Skeletal muscle cell (primary cell): Measurements from ENCODE around the gene NMU.
"Not testable (repeated sequence)": the region's sequence is repeated elsewhere in the genome, so short reads cannot be mapped to it uniquely, and the experiment has no call there.

ENCODE experiments used
- DNase-seq: peaks from one replicate; pipeline ENCODE4 v3.0.0-alpha.2; 2010; ENCODE audit warnings: low read depth
- H3K4me3 ChIP-seq: 2 replicates; pipeline ENCODE4 v1.5.1; 2011; ENCODE audit warnings: low read depth, mild to moderate bottlenecking, control low read depth, low read length, moderate library complexity

NMU gene

GRCh38 chr4:55634417-55635128, 1.5 kb downstream of the NMU start:
- H3K4me3 ChIP-seq = no peak overlapping the region
- DNase-seq = no peak

- no peak for DNase-seq
- no peak overlapping the region for H3K4me3 ChIP-seq
Measured at GRCh38 chr4:55633903-55634302, 2.2 kb downstream of the NMU start.

GRCh38 chr4:55625835-55626234, 10.3 kb downstream of the NMU start:
- no peak overlapping the region for H3K4me3 ChIP-seq

GRCh38 chr4:55624063-55624462, 12.0 kb downstream of the NMU start:
- H3K4me3 ChIP-seq, DNase-seq: not testable (repeated sequence)

More at GRCh38 chr4:55625835-55626234, 10.3 kb downstream of the NMU start:
- DNase-seq = no peak

GRCh38 chr4:55618546-55619143, 17.5 kb downstream of the NMU start:
- H3K4me3 ChIP-seq = no peak overlapping the region
- no peak for DNase-seq

DNA sequence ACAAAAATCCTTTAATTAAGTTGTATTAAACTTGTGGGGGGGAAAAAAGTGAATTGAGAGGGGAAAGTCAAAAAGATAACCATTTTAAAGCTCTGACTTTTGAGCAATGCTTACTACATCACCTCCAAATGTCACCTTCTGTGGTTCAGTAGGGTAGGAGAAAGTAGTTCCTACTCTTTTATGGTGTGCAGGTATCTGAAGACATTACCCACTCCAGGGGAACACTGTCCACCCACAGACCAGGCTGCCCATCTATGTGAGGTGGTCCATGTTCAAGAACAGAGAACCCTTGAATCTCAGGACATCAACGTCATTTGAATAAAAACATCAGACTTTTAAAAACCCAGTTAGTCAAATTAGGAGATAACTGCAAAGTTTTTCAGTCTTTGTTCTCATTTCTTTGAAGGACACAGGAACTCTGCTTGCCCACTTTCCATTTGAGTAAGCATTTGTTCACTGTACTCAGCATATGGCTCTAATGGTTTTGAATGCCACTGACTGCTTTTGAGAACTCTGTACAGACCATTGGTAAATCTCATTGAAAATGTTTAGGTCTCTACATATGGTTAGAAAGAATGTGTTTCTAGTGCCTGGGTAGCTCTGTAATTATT, 18.4 kb downstream of the NMU start:
- no peak for DNase-seq
- no peak overlapping the region for H3K4me3 ChIP-seq

- DNase-seq = no peak
Measured at GRCh38 chr4:55615008-55615407, 21.1 kb downstream of the NMU start.

GRCh38 chr4:55613621-55614020, 22.5 kb downstream of the NMU start:
- no peak overlapping the region for H3K4me3 ChIP-seq
- no peak for DNase-seq

More at GRCh38 chr4:55615008-55615407, 21.1 kb downstream of the NMU start:
- H3K4me3 ChIP-seq = no peak overlapping the region

- DNase-seq = no peak
- H3K4me3 ChIP-seq = no peak overlapping the region
Measured at GRCh38 chr4:55612341-55612740, 23.8 kb downstream of the NMU start.

DNA sequence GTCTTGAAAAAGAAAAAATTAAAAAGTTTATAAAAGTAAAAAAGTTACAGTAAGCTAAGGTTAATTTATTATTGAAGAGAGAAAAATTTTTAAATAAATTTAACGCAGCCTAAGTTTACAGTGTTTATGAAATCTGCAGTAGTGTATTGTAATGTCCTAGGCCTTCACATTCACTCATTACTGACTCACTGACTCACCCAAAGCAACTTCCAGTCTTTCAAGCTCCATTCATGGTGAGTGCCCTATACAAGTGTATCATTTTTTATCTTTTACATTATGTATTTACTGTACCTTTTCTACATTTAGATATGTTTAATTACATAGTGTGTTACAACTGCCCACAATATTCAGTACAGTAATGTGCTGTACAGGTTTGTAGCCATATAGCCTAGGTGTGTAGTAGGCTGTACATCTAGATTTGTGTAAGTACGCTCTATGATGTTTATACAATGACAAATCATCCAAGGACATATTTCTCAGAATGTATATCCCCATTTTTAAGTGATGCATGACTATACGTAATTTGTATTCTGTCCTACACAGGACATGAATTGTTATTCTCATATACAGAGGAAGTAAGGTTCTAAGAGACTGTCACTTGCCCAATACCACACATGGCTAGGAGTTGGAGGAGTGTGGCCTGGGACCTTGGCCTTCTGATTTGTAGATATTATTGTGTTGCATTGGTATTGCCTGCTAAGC, 24.6 kb downstream of the NMU start:
- DNase-seq = no peak
- no peak overlapping the region for H3K4me3 ChIP-seq

DNA sequence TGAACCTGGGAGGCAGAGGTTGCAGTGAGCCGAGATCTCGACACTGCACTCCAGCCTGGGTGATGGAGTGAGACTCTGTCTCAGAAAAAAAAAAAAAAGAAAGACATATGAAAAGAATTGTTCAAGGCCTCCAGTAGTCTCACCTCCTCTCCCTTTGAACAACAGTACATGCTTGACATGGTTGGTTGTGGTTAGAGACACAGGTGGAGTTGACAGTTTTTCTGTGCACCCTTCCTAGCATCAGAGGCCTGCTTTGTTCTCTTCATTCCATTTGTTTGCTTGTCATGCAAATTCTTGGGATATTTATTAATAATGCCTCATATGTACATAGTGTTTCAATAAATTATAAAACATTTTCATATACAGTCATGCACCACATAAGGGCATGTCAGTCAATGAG, 25.7 kb downstream of the NMU start:
- H3K4me3 ChIP-seq = no peak overlapping the region
- no peak for DNase-seq

DNA sequence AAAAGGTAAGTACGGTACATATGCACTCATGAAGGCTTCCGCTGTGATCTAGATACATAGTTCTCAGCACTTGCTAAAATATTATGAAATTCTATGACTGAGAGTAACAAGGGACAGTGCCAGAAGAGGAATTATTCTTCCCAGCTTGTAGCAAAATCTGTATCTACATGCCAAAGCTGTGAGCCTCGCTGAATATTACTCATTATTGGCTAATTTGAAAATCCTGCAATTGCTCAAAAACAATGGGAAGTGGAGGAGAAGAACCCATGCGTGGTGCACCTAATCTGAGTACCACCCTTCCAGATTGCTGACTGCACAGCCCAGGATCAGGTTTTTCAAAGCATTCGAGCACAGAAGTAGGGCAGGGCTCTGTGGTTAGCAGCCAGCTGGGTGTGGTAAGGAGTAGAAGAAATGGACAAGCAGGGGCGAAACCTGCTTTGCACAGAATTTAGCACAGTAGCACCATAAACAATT, 26.7 kb downstream of the NMU start:
- DNase-seq = peak; percentile 2
- no peak overlapping the region for H3K4me3 ChIP-seq

DNA sequence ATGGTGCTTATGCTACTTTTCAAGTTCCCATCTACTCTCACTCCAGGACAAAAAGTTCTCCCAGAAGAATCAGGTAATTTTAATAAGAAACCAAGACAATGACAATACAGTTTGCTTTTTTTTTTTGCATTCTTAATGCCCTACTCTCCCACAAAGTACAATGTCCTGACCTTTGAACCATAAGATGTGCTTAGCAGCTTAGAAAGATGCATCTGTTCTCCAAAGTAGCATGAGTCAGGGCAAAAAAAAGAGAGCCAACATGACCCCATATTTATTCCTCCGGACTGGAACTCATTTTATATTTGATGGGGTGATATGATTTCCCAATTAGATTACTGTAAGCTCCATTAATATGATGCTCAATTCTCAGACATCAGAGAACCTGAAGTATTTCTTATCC, 27.5 kb downstream of the NMU start:
- no peak overlapping the region for H3K4me3 ChIP-seq
- no peak for DNase-seq

DNA sequence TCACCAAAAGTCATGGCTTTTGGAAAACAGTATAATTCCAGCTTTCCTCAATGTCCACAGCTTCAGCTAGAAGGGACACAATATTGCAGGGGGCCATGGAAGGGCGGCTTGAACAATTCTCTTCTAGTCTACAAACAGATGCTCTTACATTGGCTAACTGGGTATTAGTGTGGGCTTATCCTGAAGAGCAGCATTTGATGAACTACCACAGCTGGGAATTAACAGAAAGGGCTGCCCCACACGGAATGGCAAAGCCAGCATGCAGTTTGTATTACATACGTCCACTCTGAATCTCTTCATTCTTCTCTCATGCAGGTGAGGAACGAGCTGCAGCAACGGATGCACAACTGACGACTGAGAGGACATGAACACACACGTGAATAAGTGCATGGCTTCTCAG, 31.1 kb downstream of the NMU start:
- no peak for DNase-seq
- H3K4me3 ChIP-seq = no peak overlapping the region

DNA sequence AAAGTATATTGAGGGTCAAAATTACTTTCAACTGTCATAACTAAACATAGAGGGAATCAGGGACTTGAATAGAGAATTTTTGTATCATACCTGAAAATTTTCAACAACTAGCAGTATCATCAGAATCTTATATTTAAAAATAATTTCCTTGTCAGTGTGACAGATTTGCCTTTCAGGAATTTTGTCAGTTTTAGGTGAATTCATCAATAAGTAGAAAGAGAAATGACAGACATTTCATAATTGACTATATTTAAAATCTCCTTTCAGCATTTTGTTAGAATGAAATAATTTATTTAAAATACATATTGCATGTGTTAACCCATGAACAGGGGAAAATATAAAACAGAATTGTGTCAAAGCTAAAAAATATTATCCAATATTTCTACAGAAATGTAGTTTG, 35.5 kb downstream of the NMU start:
- DNase-seq = no peak

GRCh38 chr4:55598641-55599040, 37.5 kb downstream of the NMU start:
- no peak for DNase-seq
- no peak overlapping the region for H3K4me3 ChIP-seq

More for the DNA sequence above, 35.5 kb downstream of the NMU start:
- H3K4me3 ChIP-seq = no peak overlapping the region

DNA sequence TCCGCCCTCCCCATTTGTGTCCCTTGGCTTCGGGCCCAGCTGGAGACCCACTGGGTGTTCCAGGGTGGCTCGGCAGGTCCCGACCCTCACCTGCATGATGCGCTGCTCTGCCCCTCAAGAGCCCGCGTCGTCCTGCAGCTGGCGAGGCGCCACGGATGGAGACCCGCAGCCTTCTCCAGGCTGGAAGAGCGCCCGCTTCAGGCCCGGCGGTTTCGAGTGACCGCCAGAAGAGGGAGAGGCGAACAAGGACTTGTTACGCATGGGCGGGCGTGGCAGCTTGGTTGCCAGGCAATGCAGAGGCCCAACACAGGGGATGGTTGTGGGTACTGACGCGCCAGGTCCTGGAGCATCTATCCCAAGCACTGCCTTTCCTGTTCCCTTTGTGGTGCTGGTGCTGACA, 44.1 kb downstream of the NMU start, which contains the start of gene PDCL2:
PDCL2 (minus strand) TSS at position 232 of the 400 bp plus-strand sequence; CDS start at position 96, 136 bp downstream.
- no peak within 1 kb of the TSS for H3K4me3 ChIP-seq
- no peak for DNase-seq

DNA sequence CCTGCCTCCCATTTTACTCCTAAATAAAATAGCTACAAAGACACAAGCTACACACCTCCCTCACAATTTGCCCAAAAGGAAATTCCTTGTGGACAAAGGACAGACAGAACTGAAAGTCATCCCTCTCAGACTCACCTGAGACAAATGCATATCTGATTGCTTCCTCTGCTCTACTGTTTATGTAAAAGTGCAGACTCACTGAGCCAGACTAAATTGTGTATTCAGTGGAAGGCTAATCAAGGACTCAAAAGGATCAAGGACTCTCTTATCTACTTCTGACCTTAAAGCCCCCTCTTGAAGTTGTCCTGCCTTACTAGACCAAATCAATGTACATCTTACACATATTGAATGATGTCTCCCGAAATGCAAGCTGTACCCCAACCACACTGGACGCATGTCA, 47.9 kb downstream of the NMU start:
- no peak overlapping the region for H3K4me3 ChIP-seq
- no peak for DNase-seq

DNA sequence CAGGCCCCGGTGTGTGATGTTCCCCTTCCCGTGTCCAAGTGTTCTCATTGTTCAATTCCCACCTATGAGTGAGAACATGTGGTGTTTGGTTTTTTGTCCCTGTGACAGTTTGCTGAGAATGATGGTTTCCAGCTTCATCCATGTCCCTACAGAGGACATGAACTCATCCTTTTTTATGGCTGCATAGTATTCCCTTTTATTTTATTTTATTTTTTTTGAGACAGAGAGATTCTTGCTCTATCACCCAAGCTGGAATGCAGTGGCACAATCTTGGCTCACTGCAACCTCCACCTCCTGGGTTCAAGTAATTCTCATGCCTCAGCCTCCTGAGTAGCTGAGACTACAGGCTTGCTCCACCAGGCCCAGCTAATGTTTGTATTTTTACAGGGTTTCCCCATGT, 53.3 kb downstream of the NMU start:
- not testable (repeated sequence) for H3K4me3 ChIP-seq, DNase-seq
